Cardiac muscle cell (in vitro differentiated cells and primary cell): ENCODE data around the gene AHRR. TPM values are rescaled to one million over a fixed set of nuclear protein-coding genes. Genes with fewer than 3 reads are reported as not detected.

ENCODE experiments used
- DNase-seq, 2 donors: peaks; one replicate each; pipeline versions ENCODE4 v3.0.0 to v3.0.0-alpha.2; 2010 to 2017; ENCODE audit warnings: low read depth in 1 of 2, low spot score in 1 of 2
- H3K27ac ChIP-seq: fragments of 200-600 bp; sonication (generic); 2 replicates; pipeline ENCODE4 v1.5.1; 2016
- H3K27me3 ChIP-seq: fragments of 200-600 bp; sonication (generic); 2 replicates; pipeline ENCODE4 v1.6.0; 2016; ENCODE audit warnings: control low read depth
- H3K36me3 ChIP-seq: fragments of 200-600 bp; sonication (generic); 2 replicates; pipeline ENCODE4 v1.5.1; 2016; ENCODE audit warnings: control low read depth
- H3K4me1 ChIP-seq: fragments of 200-600 bp; sonication (generic); 2 replicates; pipeline ENCODE4 v1.8.1; 2017; ENCODE audit warnings: low read depth, mild to moderate bottlenecking, mixed run types
- H3K4me3 ChIP-seq: fragments of 200-600 bp; sonication (generic); 2 replicates; pipeline ENCODE4 v1.5.1; 2016; ENCODE audit warnings: mild to moderate bottlenecking
- H3K9me3 ChIP-seq: fragments of 200-600 bp; sonication (generic); 2 replicates; pipeline ENCODE4 v1.5.1; 2017; ENCODE audit warnings: low read depth, mild to moderate bottlenecking, control low read depth
- CTCF ChIP-seq: IDR thresholded peaks from 2 replicates; pipeline ENCODE4 v1.5.1; 2012; ENCODE audit warnings: low read depth, mild to moderate bottlenecking, low read length
- polyA plus RNA-seq: library from polyadenylated mRNA; unstranded; fragments of >200 nt; fragmentation: Nextera tagmentation; extraction: Ambion mirVana; gene quantifications from 2 replicates; pipeline ENCODE4 v1.2.1, GENCODE V29; 2016
- total RNA-seq: library from RNA; depleted of rRNA; stranded (reverse); fragments of >200 nt; gene quantifications from 2 replicates; pipeline ENCODE4 v1.2.3, GENCODE V29; 2016

The AHRR gene
- total and polyA plus RNA-seq, 2 experiments from 2014 or later = 0.99 to 1.4 TPM

- peak in 1 of 2 donors; percentile 28 for DNase-seq
- peak; percentile 10 for TF ChIP-seq CTCF
- Histone ChIP-seq H3K4me1 (peaks cover 4% of the 10 kb centered on the region), H3K9me3 (no peaks in the 10 kb centered on the region), H3K36me3 (no peaks in the 10 kb centered on the region), H3K27me3 (no peaks in the 10 kb centered on the region), H3K27ac (no peak overlapping the region), H3K4me3 (no peak overlapping the region)
Observed at GRCh38 chr5:425714-426113, 104.2 kb downstream of the AHRR start.

- Histone ChIP-seq H3K27ac (no peak overlapping the region), H3K9me3 (no peaks in the 10 kb centered on the region), H3K4me3 (no peak overlapping the region), H3K4me1 (peaks cover 5% of the 10 kb centered on the region), H3K27me3 (no peaks in the 10 kb centered on the region), H3K36me3 (no peaks in the 10 kb centered on the region)
- no peak for DNase-seq
- TF ChIP-seq CTCF = no peak
Observed at GRCh38 chr5:426392-426976, 105.0 kb downstream of the AHRR start.

- Histone ChIP-seq H3K9me3 (no peaks in the 10 kb centered on the region), H3K27ac (no peak overlapping the region), H3K4me3 (no peak overlapping the region), H3K36me3 (no peaks in the 10 kb centered on the region), H3K4me1 (peaks cover 5% of the 10 kb centered on the region), H3K27me3 (no peaks in the 10 kb centered on the region)
- no peak for TF ChIP-seq CTCF
- DNase-seq = no peak
Observed at GRCh38 chr5:427415-428087, 106.0 kb downstream of the AHRR start.

GRCh38 chr5:428219-428618 lies 106.7 kb downstream of the AHRR start:
- H3K27me3 ChIP-seq = no peaks in the 10 kb centered on the region
- H3K9me3 ChIP-seq = no peaks in the 10 kb centered on the region
- peaks cover 5% of the 10 kb centered on the region for H3K4me1 ChIP-seq
- no peak overlapping the region for H3K27ac ChIP-seq
- TF ChIP-seq CTCF = no peak
- DNase-seq = no peak
- no peaks in the 10 kb centered on the region for H3K36me3 ChIP-seq
- H3K4me3 ChIP-seq = no peak overlapping the region

- no peak for TF ChIP-seq CTCF
- Histone ChIP-seq H3K27me3 (no peaks in the 10 kb centered on the region), H3K36me3 (no peaks in the 10 kb centered on the region), H3K4me1 (peaks cover 5% of the 10 kb centered on the region), H3K27ac (no peak overlapping the region), H3K9me3 (no peaks in the 10 kb centered on the region), H3K4me3 (no peak overlapping the region)
- no peak for DNase-seq
Observed at GRCh38 chr5:428754-429452, 107.4 kb downstream of the AHRR start.
